ENCODE measurements around the gene UBTD2.

- no peak for TF ChIP-seq CTCF (IDR thresholded peaks at IDR 0.05)
- no peak for TF ChIP-seq EZH2 (IDR thresholded peaks at IDR 0.05; ENCODE audit: borderline replicate concordance, insufficient read depth, low read depth, low read length, poor library complexity, severe bottlenecking)
Observed at GRCh38 chr5:172209714-172210113, 73.8 kb downstream of the UBTD2 start.

Data from B cell (primary cell).